Measurements from ENCODE around the gene ABCA4.

Gene ABCA4

DNA sequence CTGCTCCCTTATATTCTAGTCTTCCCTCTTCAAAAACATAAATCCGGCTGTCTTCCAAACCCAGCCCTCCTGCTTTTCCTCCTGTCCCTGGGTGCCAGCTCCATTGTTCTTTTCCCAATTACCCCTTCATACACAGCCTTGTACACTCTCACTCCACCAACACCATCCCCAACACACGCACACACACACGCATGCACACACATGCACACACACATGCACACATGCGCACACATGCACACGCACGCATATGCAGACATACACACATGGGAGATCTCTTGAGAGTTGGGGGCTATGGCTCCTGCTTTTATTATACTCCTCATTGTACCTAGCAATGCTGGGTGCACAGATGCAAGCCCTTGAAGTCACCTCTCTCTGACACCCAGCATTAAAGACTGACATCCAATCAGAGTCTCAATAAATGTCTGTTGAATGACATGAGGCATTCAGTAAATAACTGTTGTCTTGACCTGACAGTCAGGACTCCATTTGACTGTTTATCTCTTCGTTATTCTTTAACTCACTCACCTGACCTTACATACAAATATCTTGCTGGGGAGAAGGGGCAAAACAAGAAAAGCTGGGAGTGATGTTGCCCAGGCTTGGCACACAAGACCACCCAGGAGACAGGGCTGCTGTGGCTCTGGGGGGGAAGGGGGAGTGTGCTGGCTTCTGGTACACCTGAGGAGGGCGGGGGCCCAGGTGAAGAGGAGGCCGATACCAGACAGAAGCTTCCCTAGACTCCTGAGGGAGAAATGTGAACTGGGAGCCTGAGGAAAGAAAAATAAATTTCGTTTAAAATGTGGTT lies 16.0 kb downstream of the ABCA4 start:
- no peak for DNase-seq (ENCODE audit: low read depth)

DNA sequence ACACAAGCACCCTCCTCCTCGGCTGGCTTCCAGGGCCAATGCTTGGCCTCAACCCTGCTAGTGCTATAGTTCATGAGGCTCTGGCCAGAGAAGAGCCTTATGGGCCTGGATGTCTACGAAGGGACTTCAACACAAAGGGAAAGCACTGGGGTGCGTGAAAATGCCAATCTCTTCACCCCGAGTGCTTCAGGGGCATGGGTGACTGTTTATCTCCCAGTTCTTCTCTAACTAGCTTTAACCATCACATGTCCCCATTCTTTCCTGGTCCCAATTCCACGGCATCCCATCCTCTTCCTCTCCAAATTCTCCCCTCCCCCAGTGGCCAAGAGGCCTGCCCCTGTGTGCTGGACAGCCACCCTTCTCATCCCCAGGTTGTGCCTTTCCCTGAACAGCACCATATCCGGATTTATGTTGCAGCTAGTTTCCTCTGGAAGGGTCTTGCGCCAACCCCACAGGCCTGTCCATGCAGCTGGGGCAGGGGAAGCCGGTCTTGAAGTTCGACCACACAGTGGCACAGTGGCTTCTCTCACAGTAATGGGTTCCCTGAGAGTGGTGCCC lies 16.7 kb downstream of the ABCA4 start:
- DNase-seq (ENCODE audit: low read depth), result no peak

DNA sequence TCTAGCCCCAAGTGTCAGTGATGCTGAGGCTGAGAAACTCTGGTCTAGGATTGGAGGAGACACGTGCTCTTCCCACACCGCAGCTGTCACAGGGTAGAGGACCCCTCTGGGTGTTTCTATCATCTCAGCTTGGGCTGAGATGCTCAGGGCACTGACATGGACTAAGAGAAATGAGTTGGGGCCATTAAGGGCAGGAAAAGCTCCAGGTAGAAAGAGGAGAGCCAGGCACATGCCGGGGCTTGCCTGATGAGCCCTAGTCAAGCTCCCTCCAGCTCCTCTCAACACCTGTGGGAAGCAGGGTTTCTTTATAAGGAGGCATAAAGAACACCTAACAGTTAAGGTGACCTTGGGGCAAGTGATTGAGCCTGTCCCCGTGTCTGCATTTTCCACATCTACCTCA lies 17.3 kb downstream of the ABCA4 start:
- DNase-seq (ENCODE audit: low read depth), result no peak

DNA sequence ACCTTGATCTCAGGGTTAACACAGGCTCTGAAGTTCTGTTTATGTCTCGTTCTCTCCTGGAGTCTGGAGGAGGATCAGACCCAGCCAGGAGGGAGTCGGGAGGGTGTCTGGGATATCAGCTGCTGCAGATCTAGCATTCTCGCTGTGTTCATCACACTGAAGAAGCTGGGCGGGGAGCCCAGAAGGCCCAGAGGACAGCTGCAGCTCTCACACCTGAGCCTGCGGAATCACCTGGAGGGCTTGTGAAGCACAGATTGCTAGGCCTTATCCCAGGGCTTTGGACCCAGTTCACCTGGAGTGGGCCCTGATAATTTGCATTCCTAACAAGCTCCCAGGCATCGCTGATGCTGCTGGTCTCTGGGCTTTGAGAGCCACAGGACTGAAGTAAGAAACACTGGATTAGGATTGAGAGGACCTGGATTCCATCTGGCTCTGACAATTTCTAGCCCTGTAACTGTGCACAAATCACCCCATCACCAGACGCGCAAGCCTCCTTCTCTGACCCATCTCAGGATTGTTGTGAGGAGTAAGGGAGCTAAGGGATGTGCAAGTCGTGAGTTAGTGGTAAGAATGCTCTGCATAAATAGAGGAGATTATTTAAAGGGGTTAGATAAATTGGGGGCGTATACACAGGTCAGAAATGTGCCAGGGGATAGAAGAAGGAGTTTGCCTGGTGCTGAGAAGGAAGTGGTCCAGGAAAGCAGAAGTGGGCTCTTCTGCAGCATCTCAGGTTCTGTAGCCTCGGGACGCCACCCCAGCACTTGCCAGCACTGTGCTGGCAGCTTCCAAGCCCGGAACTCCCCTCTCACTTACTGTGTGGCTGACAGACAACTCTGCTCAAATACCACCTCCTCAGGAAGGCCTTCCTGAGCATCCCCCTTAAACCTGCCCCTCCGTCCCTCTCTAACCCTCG lies 19.1 kb downstream of the ABCA4 start:
- DNase-seq (ENCODE audit: low read depth), result no peak

DNA sequence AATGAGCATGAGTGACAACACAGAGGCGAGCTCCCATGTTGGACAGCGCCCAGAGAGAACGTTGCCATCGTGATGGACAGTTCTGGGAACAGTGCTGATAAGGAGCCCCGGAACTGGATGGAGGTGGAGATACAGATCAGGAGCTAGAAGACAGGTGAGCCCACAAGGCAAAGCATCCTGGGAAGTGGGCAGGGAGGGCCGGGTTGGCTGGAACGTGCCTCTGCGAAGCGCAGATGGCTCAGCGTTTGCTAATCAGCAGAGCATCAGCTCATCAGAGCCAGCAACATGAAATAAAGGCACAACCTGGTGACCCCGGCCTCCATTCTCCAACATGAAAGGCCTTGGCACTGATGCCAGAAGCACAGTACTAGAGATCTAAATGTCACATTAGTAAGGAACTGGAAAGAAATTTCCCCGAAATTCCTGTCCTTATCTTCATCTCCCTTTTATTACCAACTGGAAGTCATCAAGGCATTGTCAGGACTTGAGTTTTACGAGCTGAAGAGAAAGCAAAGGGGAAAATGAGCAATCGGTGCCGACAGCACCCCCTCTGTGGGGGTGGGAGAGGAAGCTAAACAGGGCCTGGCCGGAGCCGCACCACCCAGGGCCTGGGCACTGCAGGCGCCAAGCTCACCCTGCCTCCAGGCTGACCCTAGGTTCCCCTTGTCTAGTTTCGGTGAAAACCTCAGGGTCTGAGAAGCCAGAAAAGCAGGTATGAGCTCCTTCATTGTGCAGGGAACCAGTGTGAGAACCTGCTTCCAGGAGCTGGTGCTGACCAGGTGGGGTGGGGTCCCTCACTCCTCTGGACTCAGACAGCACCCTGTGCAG lies 19.9 kb downstream of the ABCA4 start:
- DNase-seq (ENCODE audit: low read depth), result no peak

DNA sequence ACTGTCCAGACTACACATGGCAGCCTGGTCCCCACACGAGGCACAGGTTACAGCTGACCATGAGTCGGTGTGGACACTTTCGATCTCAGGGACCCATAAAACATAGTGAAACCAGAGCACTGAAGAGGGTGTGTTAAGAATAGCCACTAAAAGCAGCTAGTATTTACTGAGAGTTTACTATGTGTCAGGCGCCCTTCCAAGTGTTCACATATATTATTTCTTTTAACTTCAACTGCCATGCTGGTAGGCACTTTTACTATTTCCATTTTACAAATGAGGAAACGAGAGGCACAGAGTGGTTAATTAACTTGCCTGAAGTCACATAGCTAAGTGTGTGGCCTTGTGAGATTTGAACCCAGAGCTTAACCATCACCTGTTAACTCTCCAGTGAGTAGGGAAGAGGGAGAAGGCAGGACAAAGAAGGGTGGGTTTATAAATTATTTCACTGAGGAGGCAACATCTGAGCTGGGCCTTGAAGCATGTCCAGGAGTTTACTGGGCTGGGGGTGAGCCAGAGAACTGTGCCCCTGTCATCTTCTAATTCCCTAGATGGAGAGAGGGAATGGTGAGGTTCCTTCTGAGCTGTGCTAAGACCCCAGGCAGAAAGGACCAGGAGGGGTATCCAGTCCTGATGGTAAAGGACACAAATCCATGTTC lies 20.7 kb downstream of the ABCA4 start:
- DNase-seq (ENCODE audit: low read depth), result no peak

DNA sequence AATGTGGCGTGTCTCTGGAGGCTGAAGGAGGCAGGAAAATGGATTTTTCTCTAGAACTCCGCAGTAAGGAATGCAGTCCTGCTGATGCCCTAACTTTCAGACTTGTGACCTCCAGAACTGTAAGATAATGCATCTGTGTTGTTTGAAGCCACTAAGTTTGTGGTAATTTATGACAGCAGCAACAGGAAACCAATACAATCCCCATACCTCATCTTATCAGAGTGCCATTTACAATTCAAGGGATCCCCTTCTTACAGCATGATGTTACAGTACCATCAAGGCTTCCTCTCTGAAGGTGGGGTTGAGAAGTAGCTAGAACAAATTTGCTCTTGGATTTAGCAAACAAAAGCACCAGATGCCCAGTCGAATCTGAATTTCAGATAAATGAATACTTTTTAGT lies 21.6 kb downstream of the ABCA4 start:
- DNase-seq (ENCODE audit: low read depth), result no peak

DNA sequence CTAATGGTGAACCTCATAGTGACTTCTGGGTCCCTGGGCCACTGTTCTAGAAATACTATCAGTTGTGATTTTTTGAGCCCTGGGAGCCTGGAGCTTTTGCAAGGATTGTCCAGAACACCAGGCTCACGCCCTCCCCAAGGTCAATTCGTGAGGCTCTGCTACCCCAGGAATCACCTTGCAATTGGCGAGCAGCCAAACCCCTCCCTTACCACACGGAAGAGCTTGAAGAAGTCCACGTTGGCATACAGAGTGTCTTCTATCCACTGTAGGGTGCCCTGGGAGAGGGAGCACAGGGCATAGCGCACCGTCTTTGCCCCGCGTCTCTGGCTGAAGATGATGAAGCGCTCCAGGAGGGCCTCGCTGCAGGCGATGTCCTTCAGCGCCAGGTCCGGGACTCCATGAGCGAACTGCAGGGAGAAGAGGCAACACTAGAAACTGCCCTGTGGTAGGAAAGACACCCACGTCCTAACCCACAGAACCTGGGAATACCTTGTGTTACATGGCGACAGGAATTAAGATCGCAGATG lies 22.3 kb downstream of the ABCA4 start:
- no peak for DNase-seq (ENCODE audit: low read depth)

DNA sequence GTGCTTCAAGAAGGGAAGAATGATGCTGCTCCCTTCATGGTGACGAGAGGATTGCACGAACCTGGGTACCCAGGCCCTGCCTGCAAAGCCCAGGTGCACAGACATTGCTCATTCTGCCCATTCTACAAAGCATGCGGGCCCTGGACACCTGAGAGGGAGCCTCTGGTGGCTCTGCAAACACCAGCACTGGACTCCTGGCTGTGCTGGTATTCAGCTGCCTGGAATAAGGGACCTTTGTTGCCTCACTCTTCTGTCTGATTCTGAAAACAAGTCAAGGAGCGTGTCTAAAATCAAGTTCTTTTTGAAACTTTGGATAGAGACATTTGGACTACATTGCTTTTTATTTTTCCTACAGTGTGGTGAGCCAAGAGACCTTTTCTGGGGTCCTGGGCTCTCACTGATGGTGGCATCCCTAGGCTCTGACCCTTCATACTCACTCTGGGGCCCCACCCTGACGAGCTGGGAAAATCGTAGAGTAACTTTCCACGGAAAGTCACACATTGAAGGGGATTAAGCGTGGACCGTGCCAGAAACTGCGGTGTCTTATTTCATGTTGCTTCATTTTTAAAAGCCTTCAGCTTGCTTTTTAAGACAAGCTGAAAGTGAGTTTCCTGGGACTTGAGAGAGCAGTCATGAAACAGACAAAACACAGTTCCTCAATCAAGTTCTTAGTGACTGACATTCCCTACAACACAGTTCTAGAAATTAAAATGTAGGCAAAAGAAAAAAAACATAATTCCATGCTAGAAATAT lies 24.0 kb downstream of the ABCA4 start:
- DNase-seq (ENCODE audit: low read depth), result no peak

DNA sequence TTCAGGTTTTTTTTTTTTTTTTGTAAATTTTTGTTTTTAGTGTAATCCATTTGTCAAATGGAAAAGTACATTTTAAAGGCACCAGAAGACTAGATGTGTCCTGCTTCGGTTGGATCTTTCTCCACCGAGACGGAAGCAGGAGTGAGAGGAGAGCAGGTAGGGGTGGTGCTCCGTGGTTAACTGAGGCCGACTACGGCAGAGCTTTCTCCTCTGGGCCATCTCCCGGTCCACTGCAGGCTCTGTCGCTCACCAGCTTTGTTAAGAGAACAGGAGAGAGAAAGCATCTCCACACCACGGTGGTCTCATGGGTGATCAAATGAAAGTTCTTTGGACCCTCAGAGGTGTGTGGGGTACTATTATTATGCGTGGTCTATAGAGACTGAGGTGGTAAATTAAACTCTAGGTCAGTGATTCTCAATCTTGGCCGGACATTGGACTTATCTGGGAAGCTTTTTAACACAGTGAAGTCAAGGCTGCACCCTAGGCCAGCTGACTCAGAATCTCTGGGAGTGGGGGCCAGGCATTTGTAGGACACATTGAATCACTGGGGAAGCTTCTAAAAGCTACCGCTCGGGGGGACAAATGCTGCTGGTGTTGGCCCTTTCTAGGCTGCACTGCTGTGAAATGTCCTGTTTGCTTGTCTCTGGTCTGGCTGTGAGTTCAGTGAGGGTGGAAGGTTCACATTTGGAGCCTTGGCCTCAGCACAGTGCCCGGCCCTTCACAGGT lies 25.0 kb downstream of the ABCA4 start:
- no peak for DNase-seq (ENCODE audit: low read depth)

DNA sequence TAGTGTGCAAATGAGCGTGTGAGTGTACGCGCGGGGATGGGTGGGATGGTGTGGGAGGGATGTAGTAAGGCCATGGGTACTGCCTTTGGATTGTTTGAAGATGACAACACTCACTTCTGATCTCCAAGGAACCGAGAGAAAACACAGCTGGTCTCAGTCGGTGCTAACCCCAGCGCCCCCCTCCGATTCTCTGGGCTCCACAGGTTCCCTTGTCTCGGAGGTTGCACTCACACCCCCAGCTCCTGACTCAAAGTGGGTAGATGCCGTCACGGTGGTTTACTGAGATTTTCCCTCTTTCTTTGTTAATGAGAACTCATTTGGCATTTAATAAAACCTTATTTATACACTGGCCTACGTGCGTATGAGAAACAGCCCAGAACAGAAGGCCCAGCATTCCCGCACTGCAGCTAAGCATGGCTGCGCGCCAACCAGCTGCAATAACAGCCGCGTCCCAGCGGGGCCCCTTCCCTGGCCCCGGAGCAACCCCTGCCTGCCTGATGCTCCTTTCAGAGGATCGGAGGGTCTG lies 25.8 kb downstream of the ABCA4 start:
- no peak for DNase-seq (ENCODE audit: low read depth)

DNA sequence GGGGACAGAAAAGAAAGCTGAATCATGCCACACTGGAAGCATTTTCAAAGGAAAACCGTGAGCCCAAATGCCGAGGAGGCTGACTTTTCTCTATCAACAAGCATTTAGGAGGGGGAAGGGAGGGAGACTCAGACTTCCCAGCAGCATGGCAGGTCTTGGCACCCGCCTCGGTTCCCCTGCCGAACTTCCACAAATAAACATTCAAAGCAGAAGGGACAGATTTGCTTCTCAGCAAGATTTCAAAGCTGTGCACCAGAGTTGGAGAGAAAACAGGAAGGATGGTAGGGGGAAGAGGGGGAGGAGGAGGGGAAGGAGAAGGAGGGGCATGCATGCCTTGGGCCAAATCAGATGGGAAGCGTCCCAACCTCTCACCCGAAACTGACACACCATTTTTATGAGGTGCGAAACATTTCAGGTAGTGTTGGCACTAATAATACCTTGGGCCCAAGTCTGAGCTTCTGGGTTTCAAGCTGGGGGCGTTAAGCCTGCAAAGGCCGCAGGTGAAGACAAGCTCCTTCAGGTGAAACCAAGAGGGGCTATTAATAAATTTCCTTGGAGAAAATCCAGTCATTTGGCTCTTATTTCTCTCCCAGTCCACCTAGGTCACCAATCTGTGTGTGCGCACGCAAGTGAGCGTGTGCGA lies 26.4 kb downstream of the ABCA4 start:
- no peak for DNase-seq (ENCODE audit: low read depth)

DNA sequence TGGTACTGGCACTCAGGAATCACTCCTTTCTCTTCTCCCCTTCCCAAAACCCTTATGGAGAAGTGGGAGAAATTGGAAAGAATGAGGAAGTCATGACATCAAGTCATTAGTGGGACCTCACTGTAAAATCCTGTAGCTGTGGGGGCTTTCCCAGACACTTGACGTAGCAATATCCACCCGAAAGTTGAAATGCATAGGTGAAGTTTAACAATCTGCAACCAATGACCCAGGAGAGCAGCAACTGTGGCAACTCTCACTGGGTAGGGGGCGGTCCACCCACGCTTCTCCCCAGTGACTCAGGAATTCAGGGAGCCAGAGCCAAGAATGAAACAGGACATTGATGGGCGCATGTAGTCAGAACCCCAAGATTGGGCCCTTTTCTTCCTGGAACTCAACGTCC lies 27.0 kb downstream of the ABCA4 start:
- DNase-seq (ENCODE audit: low read depth), result no peak

DNA sequence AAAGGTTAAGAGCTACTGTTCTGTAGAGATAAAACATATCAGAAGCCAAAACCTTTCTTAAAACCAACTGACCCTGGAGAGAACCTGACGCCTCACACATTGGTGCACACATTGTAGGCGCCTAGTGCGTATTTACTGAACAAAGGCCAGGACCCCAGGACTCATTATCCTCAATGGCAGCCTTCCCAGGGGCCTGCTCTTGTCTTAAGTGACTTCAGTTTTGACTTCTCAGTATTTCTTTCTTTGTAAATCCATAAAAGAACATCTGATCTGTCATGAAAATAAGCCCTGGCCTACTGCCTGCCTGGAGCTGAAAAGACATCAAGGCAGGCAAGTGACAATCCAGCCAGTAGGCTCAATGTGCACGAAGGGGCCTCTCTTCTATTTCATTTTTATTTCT lies 27.6 kb downstream of the ABCA4 start:
- no peak for DNase-seq (ENCODE audit: low read depth)

DNA sequence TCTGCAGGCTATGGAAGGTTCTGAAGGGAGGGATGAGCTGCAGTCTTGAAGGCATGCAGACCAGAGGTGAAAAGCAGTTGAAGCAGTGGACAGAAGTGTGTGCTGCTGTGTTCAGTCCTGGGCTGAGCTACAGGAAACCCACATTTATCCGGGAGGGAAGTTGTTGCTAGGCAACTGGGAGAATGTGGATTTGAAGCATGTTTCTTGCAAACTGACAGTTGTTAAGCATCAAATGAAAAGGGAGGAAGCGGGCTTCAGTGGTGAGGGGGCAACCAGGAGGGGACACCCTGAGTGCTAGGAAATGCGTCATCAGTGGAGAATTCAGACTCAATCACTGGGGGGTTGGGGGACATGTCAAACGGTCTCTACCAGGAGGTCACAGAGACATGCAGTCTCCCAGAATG lies 28.7 kb downstream of the ABCA4 start:
- DNase-seq (ENCODE audit: low read depth), result no peak

DNA sequence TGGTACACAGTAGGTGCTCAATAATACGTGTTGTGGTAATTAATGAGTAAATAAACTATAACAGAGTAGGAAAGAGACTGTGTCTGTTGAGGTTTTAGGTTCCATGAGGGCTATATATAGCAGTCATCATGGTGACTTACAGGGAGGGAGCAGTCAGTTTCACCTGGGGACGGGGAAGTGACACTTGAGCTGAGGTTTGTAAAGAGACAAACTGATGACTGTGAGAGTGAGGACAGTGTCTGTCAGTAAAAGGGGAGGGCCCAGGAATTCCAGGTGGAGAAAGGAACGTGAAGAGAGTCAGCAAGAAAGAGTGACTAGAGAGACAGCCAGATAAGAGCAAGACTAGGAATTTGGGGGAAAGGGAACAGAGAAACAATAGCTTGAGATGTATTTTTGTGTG lies 30.2 kb downstream of the ABCA4 start:
- no peak for DNase-seq (ENCODE audit: low read depth)

DNA sequence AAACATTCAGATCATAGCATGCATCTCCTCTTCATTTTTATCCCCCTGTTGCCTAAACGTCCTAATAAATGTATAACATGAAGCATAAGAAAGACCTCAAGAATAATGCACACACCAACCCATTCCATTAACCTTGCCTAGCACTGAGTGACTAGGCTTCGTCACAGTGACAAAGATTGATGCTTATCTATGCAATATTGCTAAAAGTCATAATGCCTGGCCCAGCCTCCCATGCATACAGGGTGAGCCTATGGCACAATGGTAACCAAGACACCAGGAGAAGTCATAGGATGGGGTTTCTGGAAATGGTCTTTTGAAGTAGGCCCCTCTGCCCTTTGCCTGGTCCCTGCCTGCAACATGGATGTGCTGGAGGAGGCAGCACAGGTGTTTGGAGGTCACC lies 33.8 kb downstream of the ABCA4 start:
- DNase-seq (ENCODE audit: low read depth), result no peak

DNA sequence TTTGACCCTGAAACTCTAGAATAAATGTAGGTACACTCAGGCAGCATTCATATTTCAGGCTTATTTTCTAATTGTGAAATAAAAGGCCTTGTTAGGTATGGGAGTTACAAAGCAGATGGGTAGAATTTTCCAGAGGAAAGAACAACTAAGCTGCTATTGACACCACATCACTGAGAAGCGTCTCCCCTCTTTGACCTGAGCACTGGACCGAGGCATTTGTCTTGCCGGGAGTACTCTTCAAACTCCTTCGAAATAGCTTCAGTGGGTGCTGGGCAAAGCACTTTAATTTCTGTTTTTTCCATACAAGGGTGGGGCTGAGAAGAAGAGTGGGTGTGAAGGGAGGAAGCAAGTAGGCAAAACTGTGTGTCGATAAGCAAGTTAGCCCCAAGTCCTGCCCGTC lies 36.4 kb downstream of the ABCA4 start:
- no peak for DNase-seq (ENCODE audit: low read depth)

DNA sequence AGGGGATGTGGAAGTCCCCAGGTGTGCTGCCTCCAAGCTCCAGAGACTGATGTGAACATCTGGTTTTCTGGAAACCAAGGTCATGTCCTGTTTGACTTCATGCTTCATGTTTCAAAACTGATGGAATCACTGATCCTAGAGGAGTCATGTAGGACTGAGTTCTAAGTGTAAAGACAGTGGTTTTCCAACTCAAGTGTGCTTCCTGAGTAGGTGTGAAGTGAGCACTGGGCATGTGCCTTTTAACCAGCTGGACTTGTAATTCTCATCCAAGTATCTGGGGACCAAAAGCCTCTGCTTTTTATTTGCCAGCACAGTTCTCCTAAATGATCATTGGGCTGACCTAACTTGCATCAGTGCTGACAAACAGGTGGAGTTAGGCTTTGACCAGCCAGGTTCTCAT lies 36.9 kb downstream of the ABCA4 start:
- DNase-seq (ENCODE audit: low read depth), result no peak
